GM21390 (cell line): ENCODE data around the gene MRPL18.

ENCODE experiments used
- ATAC-seq: cut with Tn5 transposase; IDR thresholded peaks from one replicate; pipeline ENCODE4 v1.9.1; 2021; ENCODE audit not compliant: unreplicated experiment

MRPL18 gene

GRCh38 chr6:159838020-159838744 is 47.9 kb downstream of the MRPL18 start:
- ATAC-seq, result no peak

- no peak for ATAC-seq
These were observed 51.8 kb downstream of the MRPL18 start for GRCh38 chr6:159842035-159842434.

DNA sequence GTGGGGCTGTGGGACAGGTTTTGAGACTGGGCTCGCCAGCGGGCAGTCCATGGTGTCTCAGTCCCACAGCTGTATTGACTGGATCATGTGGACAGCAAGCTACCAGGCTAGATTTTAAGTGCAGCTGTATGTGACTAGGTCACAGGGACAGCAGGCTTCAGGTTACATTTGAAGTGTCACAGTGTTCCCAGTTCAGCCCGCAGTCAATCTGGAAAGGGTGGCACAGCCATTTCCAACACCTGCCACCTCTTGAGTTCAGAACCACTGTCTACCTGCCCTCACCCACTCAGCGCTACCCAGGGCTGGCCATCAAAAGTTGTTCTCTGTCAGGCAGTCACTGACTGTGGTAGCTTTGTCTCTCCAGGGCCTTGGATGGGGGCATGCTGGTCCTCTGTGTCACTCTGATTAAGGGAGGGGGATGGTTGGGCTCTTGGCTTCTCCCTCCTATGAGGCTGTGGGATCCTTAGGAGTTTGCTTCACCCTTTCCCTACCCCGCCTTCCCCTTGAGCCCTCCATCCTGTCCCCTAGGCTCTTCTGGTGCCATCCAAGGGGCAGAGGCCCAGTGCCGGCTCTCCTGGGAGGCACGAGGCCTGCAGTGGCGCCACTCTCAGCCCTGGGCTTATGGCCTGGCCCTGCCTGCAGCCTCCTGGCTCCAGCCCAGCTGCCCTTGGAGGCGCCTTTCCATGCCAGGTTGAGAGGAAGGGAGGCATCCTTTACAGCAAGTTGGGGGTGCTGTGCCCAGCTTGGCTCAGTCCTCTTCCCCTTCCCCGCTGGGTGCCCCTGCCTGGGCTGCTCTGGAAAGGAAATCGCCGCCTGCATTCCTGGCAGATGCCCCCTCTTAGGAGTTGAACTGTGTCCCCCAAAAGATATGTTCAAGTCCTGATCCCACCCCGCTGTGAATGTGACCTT is 54.7 kb downstream of the MRPL18 start:
- no peak for ATAC-seq
